Caco-2 (cell line): ENCODE data around the gene CCDC137. TPM values are rescaled to one million over a fixed set of nuclear protein-coding genes. Genes with fewer than 3 reads are reported as not detected.
A peak's percentile ranks its signal among the peaks of the same experiment; 100 is the strongest.

ENCODE experiments used
- BruUV-seq: library from RNA; stranded (reverse); fragments of 400-500 nt; replicated peaks from 2 replicates; lab custom pipeline; 2021; lab: Mats Ljungman, UMichigan
- CTCF ChIA-PET: fragments of 300-600 bp; sonication (Branson Sonifier 250); formaldehyde crosslinking; loops from one replicate; lab custom pipeline; 2022; ENCODE audit warnings: antibody characterized with exemption; lab: Charles Lee
- POLR2A ChIA-PET: fragments of 300-600 bp; sonication (Branson Sonifier 250); formaldehyde crosslinking; loops from one replicate; lab custom pipeline; 2022; ENCODE audit warnings: antibody characterized with exemption; lab: Charles Lee
- DNase-seq, 2 experiments: peaks; one replicate each; pipeline versions ENCODE4 v3.0.0 to v3.0.0-alpha.2; 2020 to 2022
- H3K27me3 ChIP-seq: replicated peaks from 2 replicates; pipeline ENCODE4 v1.6.0; 2011; ENCODE audit warnings: low read length; ENCODE audit not compliant: control insufficient read depth, insufficient read depth
- H3K36me3 ChIP-seq: 2 replicates; pipeline ENCODE4 v1.5.1; 2011; ENCODE audit warnings: low read length; ENCODE audit not compliant: control insufficient read depth, insufficient read depth
- H3K4me1 ChIP-seq: fragments of 250-450 bp; sonication (Bioruptor Pico); 2 replicates; pipeline ENCODE4 v1.5.1; 2020; ENCODE audit warnings: mild to moderate bottlenecking
- H3K4me3 ChIP-seq: 2 replicates; pipeline ENCODE4 v1.5.1; 2011; ENCODE audit warnings: low read depth, mild to moderate bottlenecking, control low read depth, low read length
- H3K9me3 ChIP-seq: fragments of 250-450 bp; sonication (Bioruptor Pico); 2 replicates; pipeline ENCODE4 v1.5.1; 2020; ENCODE audit warnings: mild to moderate bottlenecking, moderate library complexity
- H3K27ac Mint-ChIP-seq: one replicate; pipeline ENCODE4 v1.8.0; 2022; ENCODE audit warnings: mixed read lengths; ENCODE audit not compliant: unreplicated experiment
- H3K27me3 Mint-ChIP-seq: one replicate; pipeline ENCODE4 v1.8.0; 2022; ENCODE audit warnings: mixed read lengths; ENCODE audit not compliant: insufficient read depth, unreplicated experiment
- H3K36me3 Mint-ChIP-seq: one replicate; pipeline ENCODE4 v1.8.0; 2022; ENCODE audit warnings: mild to moderate bottlenecking, mixed read lengths; ENCODE audit not compliant: insufficient read depth, unreplicated experiment
- H3K4me1 Mint-ChIP-seq: one replicate; pipeline ENCODE4 v1.8.0; 2022; ENCODE audit warnings: low read depth, mixed read lengths; ENCODE audit not compliant: unreplicated experiment
- H3K4me3 Mint-ChIP-seq: one replicate; pipeline ENCODE4 v1.8.0; 2022; ENCODE audit warnings: mild to moderate bottlenecking, moderate library complexity, mixed read lengths; ENCODE audit not compliant: unreplicated experiment
- H3K9me3 Mint-ChIP-seq: one replicate; pipeline ENCODE4 v1.8.0; 2022; ENCODE audit warnings: mixed read lengths; ENCODE audit not compliant: unreplicated experiment
- intact Hi-C: fragments of 100-400 bp; cut with micrococcal nuclease; formaldehyde crosslinking; loops from one replicate; pipeline ENCODE4 v1.10.0; 2022; ENCODE audit not compliant: unreplicated experiment
- total RNA-seq: library from RNA; stranded (reverse); gene quantifications from 2 replicates; pipeline ENCODE4 v1.2.3, GENCODE V29; 2022
- TF ChIP-seq, protein P1 (sequence below), 2 experiments: fragments of 200-600 bp in 1 of 2; IDR thresholded peaks; 1 replicate in 1 of 2; 2 replicates in 1 of 2; pipeline versions ENCODE4 v1.5.1 to v1.8.0; 2011 to 2022; ENCODE audit warnings: antibody characterized with exemption in 1 of 2, control low read depth in 1 of 2, inconsistent platforms in 1 of 2, low read depth in 1 of 2, low read length in 1 of 2, mild to moderate bottlenecking in 1 of 2, moderate library complexity in 1 of 2; ENCODE audit not compliant: insufficient read depth in 1 of 2, severe bottlenecking in 1 of 2, unreplicated experiment in 1 of 2

CCDC137 gene
- total RNA-seq, 1 experiment from 2014 or later: 50.5 TPM

DNA sequence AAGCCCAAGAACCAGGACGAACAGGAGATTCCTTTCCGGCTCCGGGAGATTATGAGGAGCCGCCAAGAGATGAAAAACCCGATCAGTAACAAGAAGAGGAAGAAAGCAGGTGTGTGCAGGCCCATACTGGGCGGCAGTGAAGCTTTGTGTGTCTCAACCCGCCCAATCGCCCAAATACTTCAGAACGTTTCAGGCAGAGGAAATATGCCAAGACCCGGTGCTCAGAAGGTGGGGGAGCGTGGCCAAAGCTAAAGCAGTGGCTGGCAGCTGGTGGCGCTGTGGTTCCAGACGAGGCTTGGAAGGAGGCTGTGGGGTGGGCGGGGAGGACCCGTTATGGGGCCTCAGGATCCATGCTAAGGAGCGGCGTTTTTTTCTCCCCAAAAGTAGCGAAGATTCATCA lies 1.2 kb downstream of the CCDC137 start:
- Histone ChIP-seq H3K4me3 (no peak overlapping the region; the same call in 1 of the 2 replicates), H3K4me1 (peaks cover 14% of the 10 kb centered on the region), H3K27me3 (no peaks in the 10 kb centered on the region), H3K9me3 (no peaks in the 10 kb centered on the region), H3K36me3 (peaks cover 6% of the 10 kb centered on the region; the same call in 1 of the 2 replicates)
- no TSS peak for BruUV-seq
- peaks cover 24% of the 10 kb centered on the region for H3K4me1 Mint-ChIP-seq
- POLR2A ChIA-PET: interaction anchor here (0.7 to 1.6 kb wide), 2 partner anchors 15 to 370 kb away, joined by 5 to 13 read pairs; partner anchors contain the start of gene DCXR
- CTCF ChIA-PET: interaction anchor here (0.6 kb wide), 1 partner anchor 487 kb away, joined by 4 read pairs; no protein-coding TSS in a partner anchor
- H3K9me3 Mint-ChIP-seq: no peaks in the 10 kb centered on the region
- H3K27me3 Mint-ChIP-seq: no peaks in the 10 kb centered on the region
- H3K27ac Mint-ChIP-seq: peak overlapping the region; percentile 86
- intact Hi-C loops: no loop called here
- H3K36me3 Mint-ChIP-seq: peaks cover 67% of the 10 kb centered on the region
- H3K4me3 Mint-ChIP-seq: peak overlapping the region; percentile 90
- TF ChIP-seq, protein P1, sequence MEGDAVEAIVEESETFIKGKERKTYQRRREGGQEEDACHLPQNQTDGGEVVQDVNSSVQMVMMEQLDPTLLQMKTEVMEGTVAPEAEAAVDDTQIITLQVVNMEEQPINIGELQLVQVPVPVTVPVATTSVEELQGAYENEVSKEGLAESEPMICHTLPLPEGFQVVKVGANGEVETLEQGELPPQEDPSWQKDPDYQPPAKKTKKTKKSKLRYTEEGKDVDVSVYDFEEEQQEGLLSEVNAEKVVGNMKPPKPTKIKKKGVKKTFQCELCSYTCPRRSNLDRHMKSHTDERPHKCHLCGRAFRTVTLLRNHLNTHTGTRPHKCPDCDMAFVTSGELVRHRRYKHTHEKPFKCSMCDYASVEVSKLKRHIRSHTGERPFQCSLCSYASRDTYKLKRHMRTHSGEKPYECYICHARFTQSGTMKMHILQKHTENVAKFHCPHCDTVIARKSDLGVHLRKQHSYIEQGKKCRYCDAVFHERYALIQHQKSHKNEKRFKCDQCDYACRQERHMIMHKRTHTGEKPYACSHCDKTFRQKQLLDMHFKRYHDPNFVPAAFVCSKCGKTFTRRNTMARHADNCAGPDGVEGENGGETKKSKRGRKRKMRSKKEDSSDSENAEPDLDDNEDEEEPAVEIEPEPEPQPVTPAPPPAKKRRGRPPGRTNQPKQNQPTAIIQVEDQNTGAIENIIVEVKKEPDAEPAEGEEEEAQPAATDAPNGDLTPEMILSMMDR (IDR thresholded peaks at IDR 0.05; ENCODE audit: insufficient read depth in 1 of 2, low read depth in 1 of 2, low read length in 1 of 2, severe bottlenecking in 1 of 2, unreplicated experiment in 1 of 2): no peak
- no peak for DNase-seq

DNA sequence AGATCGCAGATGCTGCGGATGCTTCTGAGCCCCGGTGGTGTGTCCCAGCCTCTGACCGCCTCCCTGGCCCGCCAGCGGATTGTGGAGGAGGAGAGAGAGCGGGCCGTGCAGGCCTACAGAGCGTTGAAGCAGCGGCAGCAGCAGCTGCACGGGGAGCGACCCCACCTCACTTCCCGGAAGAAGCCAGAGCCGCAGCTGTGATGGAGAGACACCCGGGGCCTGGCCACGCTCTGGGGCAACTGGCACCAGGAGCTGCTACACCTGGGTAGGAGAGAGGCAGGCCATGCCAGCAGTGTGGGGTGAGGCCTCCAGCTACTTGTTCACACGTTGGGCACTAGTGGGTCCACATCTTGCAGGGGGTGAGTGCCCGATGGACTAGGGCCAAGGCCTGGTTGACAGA lies 6.0 kb downstream of the CCDC137 start:
- ChIA-PET CTCF (no interaction called here), POLR2A (interaction anchor here (0.6 kb wide), 1 partner anchor 791 kb away, joined by 3 read pairs; no protein-coding TSS in a partner anchor)
- no peaks in the 10 kb centered on the region for H3K27me3 ChIP-seq
- peaks cover 14% of the 10 kb centered on the region for H3K4me1 Mint-ChIP-seq
- BruUV-seq: no TSS peak
- no peak overlapping the region for H3K4me3 ChIP-seq
- no peaks in the 10 kb centered on the region for H3K27me3 Mint-ChIP-seq
- TF ChIP-seq, protein P1 (IDR thresholded peaks at IDR 0.05; ENCODE audit: insufficient read depth in 1 of 2, low read depth in 1 of 2, low read length in 1 of 2, severe bottlenecking in 1 of 2, unreplicated experiment in 1 of 2): no peak
- intact Hi-C loops: no loop called here
- no peak for DNase-seq
- H3K9me3 Mint-ChIP-seq: no peaks in the 10 kb centered on the region
- H3K4me3 Mint-ChIP-seq: no peak overlapping the region
- H3K9me3 ChIP-seq: no peaks in the 10 kb centered on the region
- H3K27ac Mint-ChIP-seq: no peak overlapping the region
- peaks cover 89% of the 10 kb centered on the region for H3K36me3 Mint-ChIP-seq
- H3K4me1 ChIP-seq: peaks cover 4% of the 10 kb centered on the region; the same call in 1 of the 2 replicates
- H3K36me3 ChIP-seq: peaks cover 7% of the 10 kb centered on the region; the same call in 1 of the 2 replicates

DNA sequence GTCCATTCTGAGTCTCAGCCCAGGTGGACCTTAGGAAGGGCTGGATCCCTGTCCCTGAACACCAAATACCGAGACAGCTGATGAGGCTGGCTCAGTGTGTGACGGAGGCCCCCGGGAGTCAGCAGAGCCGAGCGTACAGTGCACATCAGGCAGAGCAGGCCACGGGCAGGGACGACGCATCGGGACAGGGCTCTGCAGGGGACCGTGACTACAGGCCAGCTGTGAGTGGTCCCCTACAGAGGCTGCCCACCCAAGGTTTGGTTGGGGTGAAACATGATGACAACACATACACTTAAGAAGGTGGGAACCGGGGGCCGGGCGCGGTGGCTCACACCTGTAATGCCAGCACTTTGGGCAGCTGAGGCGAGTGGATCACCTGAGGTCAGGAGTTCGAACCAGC lies 6.4 kb downstream of the CCDC137 start:
- H3K27me3 ChIP-seq: no peaks in the 10 kb centered on the region
- no peaks in the 10 kb centered on the region for H3K4me1 ChIP-seq
- peaks cover 7% of the 10 kb centered on the region; the same call in 1 of the 2 replicates for H3K36me3 ChIP-seq
- no peak overlapping the region for H3K27ac Mint-ChIP-seq
- H3K4me1 Mint-ChIP-seq: peaks cover 10% of the 10 kb centered on the region
- H3K27me3 Mint-ChIP-seq: no peaks in the 10 kb centered on the region
- TF ChIP-seq, protein P1 (IDR thresholded peaks at IDR 0.05; ENCODE audit: insufficient read depth in 1 of 2, low read depth in 1 of 2, low read length in 1 of 2, severe bottlenecking in 1 of 2, unreplicated experiment in 1 of 2): no peak
- DNase-seq: no peak
- intact Hi-C loops: no loop called here
- ChIA-PET POLR2A (no interaction called here), CTCF (no interaction called here)
- H3K4me3 Mint-ChIP-seq: no peak overlapping the region
- H3K9me3 Mint-ChIP-seq: no peaks in the 10 kb centered on the region
- no peaks in the 10 kb centered on the region for H3K9me3 ChIP-seq
- BruUV-seq: no TSS peak
- no peak overlapping the region for H3K4me3 ChIP-seq
- H3K36me3 Mint-ChIP-seq: peaks cover 89% of the 10 kb centered on the region
